SU-DHL-6 (cell line): Measurements from ENCODE around the gene TSPO.

Experiments
- H2AFZ ChIP-seq: fragments of 200-600 bp; sonication (generic); 2 replicates; pipeline ENCODE4 v1.6.1; 2014; ENCODE audit warnings: low read depth, mild to moderate bottlenecking, moderate library complexity, mixed read lengths, antibody characterized with exemption, low read length; ENCODE audit not compliant: severe bottlenecking
- H3F3A ChIP-seq: fragments of 200-600 bp; shearing (Covaris generic); 2 replicates; pipeline ENCODE4 v1.6.0; 2016; ENCODE audit warnings: antibody characterized with exemption, mild to moderate bottlenecking; ENCODE audit not compliant: insufficient read depth
- H3K27ac ChIP-seq: fragments of 200-600 bp; sonication (generic); 2 replicates; pipeline ENCODE4 v1.5.1; 2016; ENCODE audit warnings: low read depth, mild to moderate bottlenecking, low read length, moderate library complexity, mixed read lengths
- H3K27me3 ChIP-seq: fragments of 200-600 bp; sonication (generic), shearing (Covaris generic); 2 replicates; pipeline ENCODE4 v1.6.0; 2014; ENCODE audit warnings: mild to moderate bottlenecking, low read length
- H3K36me3 ChIP-seq: fragments of 200-600 bp; sonication (generic); 2 replicates; pipeline ENCODE4 v1.6.1; 2014; ENCODE audit warnings: mild to moderate bottlenecking, low read length, mixed read lengths
- H3K4me2 ChIP-seq: fragments of 300-600, 200-600 bp; shearing (Covaris generic), sonication (generic); 2 replicates; pipeline ENCODE4 v1.6.0; 2014; ENCODE audit warnings: low read length, low read depth, mild to moderate bottlenecking; ENCODE audit not compliant: poor library complexity, severe bottlenecking
- H3K4me3 ChIP-seq: fragments of 200-600 bp; sonication (generic); 2 replicates; pipeline ENCODE4 v1.5.1; 2014; ENCODE audit warnings: antibody characterized with exemption, low read length, mild to moderate bottlenecking, mixed read lengths; ENCODE audit not compliant: insufficient read depth, poor library complexity, severe bottlenecking
- H3K79me2 ChIP-seq: fragments of 200-600 bp; sonication (generic); 2 replicates; pipeline ENCODE4 v1.6.1; 2014; ENCODE audit warnings: mild to moderate bottlenecking, low read length, moderate library complexity; ENCODE audit not compliant: insufficient read depth
- H3K9ac ChIP-seq: fragments of 200-600 bp; sonication (generic); 2 replicates; pipeline ENCODE4 v1.7.0; 2014; ENCODE audit warnings: mild to moderate bottlenecking, low read length
- H3K9me2 ChIP-seq: fragments of 200-600 bp; sonication (generic); replicated peaks from 2 replicates; pipeline ENCODE4 v1.6.1; 2014; ENCODE audit warnings: low read length; ENCODE audit not compliant: insufficient read depth
- H3K9me3 ChIP-seq: fragments of 200-600 bp; sonication (generic); 2 replicates; pipeline ENCODE4 v1.6.1; 2014; ENCODE audit warnings: low read length, mixed read lengths; ENCODE audit not compliant: insufficient read depth
- H4K20me1 ChIP-seq: fragments of 200-600 bp; sonication (generic); 2 replicates; pipeline ENCODE4 v1.6.1; 2014; ENCODE audit warnings: low read depth, mild to moderate bottlenecking, antibody characterized with exemption, low read length, moderate library complexity, mixed read lengths
- CTCF ChIP-seq: fragments of 200-600 bp; sonication (generic); IDR thresholded peaks from one replicate; pipeline ENCODE4 v1.5.1; 2017; ENCODE audit warnings: antibody characterized with exemption, mild to moderate bottlenecking, low read length, moderate library complexity; ENCODE audit not compliant: insufficient read depth, poor library complexity, severe bottlenecking
- EZH2phosphoT487 ChIP-seq: fragments of 200-600 bp; sonication (generic), shearing (Covaris generic); conservative IDR thresholded peaks from 2 replicates; pipeline ENCODE4 v1.6.1; 2018; ENCODE audit warnings: mild to moderate bottlenecking, antibody characterized with exemption, low read length, moderate library complexity, mixed read lengths

The TSPO gene

GRCh38 chr22:43147821-43148220 is 3.5 kb upstream of the TSPO start:
- H3K27me3 ChIP-seq = 0 out of 2 replicates have a peak, but pooled peaks cover 3% of the 10 kb centered on the region
- peak overlapping the region; percentile 69 for H2AFZ ChIP-seq
- no peak overlapping the region for H3K4me3 ChIP-seq
- H3K79me2 ChIP-seq = no peaks in the 10 kb centered on the region; the same call in 1 of the 2 replicates
- no peak overlapping the region; the same call in 1 of the 2 replicates for H3K9ac ChIP-seq
- H3K9me2 ChIP-seq = no peaks in the 10 kb centered on the region
- peak overlapping the region; percentile 41 for H3K4me2 ChIP-seq
- no peaks in the 10 kb centered on the region for H3K9me3 ChIP-seq
- H3F3A ChIP-seq = no peaks in the 10 kb centered on the region; the same call in 1 of the 2 replicates
- TF ChIP-seq CTCF (no peak), EZH2phosphoT487 (no peak)
- H4K20me1 ChIP-seq = no peaks in the 10 kb centered on the region
- H3K27ac ChIP-seq = no peak overlapping the region
- no peaks in the 10 kb centered on the region for H3K36me3 ChIP-seq

- Histone ChIP-seq H4K20me1 (no peaks in the 10 kb centered on the region), H3K4me3 (no peak overlapping the region), H3K27me3 (0 out of 2 replicates have a peak, but pooled peaks cover 3% of the 10 kb centered on the region), H3K79me2 (no peaks in the 10 kb centered on the region), H3K36me3 (no peaks in the 10 kb centered on the region), H3K9me3 (no peaks in the 10 kb centered on the region), H2AFZ (no peak overlapping the region), H3K4me2 (no peak overlapping the region), H3K9me2 (no peaks in the 10 kb centered on the region), H3K27ac (no peak overlapping the region), H3F3A (no peaks in the 10 kb centered on the region; the same call in 1 of the 2 replicates), H3K9ac (no peak overlapping the region)
- TF ChIP-seq EZH2phosphoT487 (no peak), CTCF (no peak)
Measured at GRCh38 chr22:43148581-43148980, 2.8 kb upstream of the TSPO start.

GRCh38 chr22:43150731-43151206 is 590 bp upstream of the TSPO start:
- Histone ChIP-seq H3K9me2 (no peaks in the 10 kb centered on the region), H3F3A (no peaks in the 10 kb centered on the region; the same call in 1 of the 2 replicates), H3K36me3 (no peaks in the 10 kb centered on the region), H3K27ac (no peak overlapping the region), H3K4me2 (no peak overlapping the region), H2AFZ (no peak overlapping the region), H4K20me1 (no peaks in the 10 kb centered on the region), H3K79me2 (no peaks in the 10 kb centered on the region), H3K27me3 (0 out of 2 replicates have a peak, but pooled peaks cover 3% of the 10 kb centered on the region), H3K9me3 (no peaks in the 10 kb centered on the region), H3K4me3 (no peak overlapping the region), H3K9ac (no peak overlapping the region)
- no peak for TF ChIP-seq CTCF
- no peak for TF ChIP-seq EZH2phosphoT487
